ENCODE results near the gene ZSCAN31.
A peak's percentile ranks its signal among the peaks of the same experiment; 100 is the strongest.
"Not testable (repeated sequence)": the region's sequence is repeated elsewhere in the genome, so short reads cannot be mapped to it uniquely, and the experiment has no call there.

ZSCAN31 gene

DNA sequence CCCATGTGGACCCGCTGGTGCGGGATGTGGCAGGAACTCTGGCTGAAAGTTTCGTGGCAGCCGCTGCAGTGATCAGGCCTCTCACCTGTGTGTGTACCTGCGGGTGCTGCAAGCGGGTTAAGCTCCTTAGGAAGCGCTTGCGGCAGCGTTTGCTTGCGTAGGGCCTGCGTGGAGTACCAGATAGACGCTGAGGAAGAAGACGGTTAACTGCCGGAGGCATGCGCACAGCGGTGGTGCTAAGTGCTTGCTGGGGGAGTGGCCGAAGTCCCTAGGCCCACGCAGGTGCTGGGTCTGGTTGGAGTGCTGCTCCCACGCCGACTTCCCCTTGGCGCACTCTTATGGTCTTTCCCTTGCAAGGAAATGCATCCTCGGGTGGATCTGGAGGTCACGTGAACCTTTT is 23.0 kb downstream of the ZSCAN31 start:
- no peak for DNase-seq

DNA sequence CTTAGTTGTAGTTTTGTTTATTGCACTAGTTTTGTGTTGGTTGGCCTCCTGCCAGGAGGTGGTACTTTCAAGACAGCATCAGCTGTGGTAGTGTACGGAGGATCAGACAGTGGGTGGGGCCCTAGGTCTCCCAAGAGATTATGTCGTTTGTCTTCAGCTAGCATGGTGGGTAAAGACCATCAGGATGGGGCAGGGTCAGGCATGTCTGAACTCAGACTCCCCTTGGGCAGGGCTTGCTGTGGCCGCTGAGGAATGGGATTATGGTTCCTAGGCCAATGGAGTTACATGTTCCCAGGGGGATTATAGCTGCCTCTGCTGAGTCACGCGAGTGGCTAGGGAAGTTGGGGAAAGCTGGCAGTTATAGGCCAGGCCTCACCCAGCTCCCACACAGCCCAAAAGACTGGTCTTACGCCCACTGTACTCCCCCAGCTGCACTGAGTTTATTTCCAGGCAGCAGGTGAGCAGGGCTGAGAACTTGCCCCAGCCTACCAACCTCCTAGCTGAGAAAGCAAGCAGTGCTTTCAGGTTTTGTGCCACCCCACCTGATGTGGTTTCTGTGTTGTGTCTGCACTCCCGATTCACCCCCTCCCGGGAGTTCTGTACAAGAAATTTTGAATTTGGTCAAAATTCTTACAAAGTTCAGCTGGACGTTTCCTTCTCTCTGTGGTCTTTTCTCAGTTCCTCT is 24.7 kb downstream of the ZSCAN31 start:
- no peak for DNase-seq

DNA sequence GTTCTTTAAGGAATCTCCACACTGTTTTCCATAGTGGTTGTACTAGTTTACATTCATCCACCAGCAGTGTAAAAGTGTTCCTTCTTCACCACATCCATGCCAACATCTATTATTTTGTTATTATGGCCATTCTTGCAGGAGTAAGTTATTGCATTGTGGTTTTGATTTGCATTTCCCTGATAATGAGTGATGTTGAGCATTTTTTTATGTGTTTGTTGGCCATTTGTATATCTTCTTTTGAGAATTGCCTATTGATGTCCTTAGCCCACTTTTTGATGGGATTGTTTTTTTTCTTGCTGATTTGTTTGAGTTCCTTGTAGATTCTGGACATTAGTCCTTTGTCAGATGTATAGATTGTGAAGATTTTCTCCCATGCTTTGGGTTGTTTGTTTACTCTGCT is 29.6 kb downstream of the ZSCAN31 start:
- DNase-seq: not testable (repeated sequence)

DNA sequence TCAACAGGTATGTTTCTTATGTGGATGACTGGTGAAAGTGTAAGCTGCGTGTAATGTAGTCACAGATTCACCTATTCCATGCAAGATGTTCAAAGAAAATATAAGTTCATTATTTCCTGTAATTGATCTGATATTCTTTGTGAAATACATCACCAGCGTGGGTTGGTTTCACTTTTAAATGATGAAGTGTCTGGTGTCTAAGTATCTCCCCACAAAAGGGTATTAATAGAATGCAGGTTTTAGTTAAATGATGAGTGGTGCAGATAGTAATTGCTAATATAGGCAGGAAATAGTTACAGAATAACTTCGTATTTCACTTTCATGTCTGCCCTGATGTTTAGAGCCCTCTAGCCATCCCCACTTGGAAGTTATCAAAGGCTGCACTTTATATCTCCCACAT is 32.4 kb downstream of the ZSCAN31 start:
- peak in 1 of 2 donors; percentile 8 for DNase-seq

DNA sequence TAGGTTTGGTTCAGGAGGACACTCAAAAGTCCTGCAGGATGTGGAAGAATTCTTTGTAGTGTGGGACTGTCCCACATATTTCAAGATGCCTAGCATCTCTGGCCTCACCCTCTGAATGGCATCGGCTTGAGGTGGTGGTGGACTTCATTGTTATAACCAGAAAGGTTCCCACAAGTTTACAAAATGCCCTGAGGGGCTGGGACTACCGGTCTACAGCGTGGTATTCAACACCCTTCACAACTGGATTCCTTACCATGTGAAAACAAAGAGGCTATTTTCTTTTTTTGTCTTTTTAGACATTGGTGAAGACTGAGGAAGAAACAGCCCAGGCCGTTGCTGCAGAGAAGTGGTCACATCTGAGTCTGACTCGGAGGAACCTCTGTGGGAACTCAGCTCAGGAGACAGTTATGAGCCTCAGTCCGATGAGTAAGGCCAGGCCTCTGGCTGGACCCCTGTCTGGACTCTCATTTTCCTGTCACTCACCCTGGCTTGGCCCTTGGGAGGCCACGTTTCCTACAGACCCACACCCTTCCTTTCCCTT is 39.4 kb downstream of the ZSCAN31 start:
- no peak for DNase-seq

- DNase-seq: no peak
Observed at GRCh38 chr6:28295326-28295725, 40.6 kb downstream of the ZSCAN31 start.

DNA sequence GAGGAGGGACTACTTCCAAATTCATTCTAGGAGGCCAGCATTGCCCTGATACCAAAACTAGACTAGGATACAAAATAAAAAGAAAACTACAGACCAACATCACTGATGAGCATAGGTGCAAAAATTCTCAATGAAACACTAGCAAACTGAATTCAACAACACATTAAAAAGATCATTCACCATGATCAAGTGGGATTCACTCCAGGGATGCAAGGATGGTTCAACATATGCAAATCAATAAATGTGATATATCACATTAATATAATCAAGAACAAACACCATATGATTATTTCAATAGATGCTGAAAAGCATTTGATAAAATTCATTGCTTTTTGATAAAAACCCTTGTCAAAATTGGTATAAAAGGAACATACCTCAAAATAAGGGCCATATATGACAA is 44.4 kb downstream of the ZSCAN31 start:
- no peak for DNase-seq

DNA sequence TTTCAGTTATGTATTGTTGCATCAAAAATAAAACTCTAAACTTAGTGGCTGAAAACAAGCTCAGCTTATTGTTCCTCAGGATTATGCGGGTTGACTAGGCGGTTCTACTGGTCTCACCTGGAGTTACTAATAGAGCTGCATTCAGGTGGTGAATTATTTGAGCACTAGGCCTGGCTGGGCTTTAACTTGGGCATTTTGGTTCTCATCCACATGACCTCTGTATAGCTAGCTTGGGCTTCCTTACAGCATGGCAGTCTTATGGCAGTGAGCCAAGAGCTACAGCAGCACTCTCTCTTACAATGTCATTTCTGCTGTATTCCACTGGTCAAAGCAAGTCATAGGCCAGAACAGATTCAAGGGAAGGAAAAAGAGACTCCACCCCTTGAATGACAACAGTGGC is 53.0 kb downstream of the ZSCAN31 start:
- DNase-seq: no peak

- peak; percentile 23 to 26 for DNase-seq
Observed at GRCh38 chr6:28281288-28282064, 54.5 kb downstream of the ZSCAN31 start, which contains the start of gene PGBD1. TSS of gene PGBD1 (plus strand) at chr6:28281572. CDS start at chr6:28283814, 2,242 bp downstream.

DNA sequence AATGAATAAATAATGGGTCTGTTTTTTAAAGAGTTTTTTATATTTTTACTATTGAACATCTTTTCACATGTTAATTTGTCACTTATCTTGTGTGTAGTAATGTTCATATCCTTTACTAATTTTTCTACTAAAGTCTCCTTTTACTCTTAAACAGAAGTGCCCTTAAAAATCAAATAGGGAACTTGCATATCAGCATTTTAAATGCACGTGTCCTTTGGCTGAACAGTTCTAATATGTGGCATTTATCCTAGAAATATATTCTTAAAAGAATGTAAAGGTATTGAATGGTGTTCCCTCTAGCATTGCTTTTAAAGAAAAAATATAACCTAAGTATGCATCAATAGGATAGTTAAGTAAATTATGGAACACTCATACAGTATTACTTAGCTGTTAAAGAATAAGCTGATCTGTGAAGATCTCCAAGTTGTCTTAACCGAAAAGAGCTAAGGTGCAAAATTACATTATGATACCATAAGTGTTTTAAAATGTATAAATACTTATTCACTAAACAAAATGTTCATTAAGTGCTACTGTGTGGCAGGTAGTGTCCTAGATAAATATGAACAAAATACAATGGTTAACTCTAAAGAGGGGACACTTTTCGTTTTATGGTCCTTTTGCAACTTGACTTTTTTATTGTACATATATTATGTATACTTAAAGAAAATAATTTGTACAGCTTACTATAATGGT is 55.2 kb downstream of the ZSCAN31 start:
- DNase-seq: no peak

DNA sequence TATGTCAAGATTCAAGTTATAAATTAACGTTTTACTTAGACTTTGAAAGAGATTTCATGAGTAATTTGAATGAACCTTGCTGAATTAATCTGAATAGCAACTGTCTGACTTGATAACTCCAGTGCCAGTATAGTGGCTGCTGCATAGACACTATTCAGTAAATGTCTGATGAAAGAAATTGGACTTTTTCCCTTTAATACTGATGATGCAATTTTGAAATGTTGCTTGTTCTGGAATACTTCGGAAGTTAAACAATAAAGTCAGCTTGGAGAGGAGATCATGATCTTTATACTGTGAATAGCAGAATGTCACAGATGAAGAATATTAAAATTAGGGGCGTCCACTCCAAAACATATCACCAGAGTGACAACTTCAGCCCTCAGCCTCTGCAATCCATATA is 58.2 kb downstream of the ZSCAN31 start:
- DNase-seq: no peak

GRCh38 chr6:28274888-28275287 is 61.1 kb downstream of the ZSCAN31 start:
- DNase-seq: no peak

Data from activated CD4-positive, alpha-beta T cell treated with anti-CD3 and anti-CD28 coated beads for 4 hours (primary cell).